Endometrial microvascular endothelial cells (primary cell): Measurements from ENCODE around the gene NTNG1. TPM values are rescaled to one million over a fixed set of nuclear protein-coding genes. Genes with fewer than 3 reads are reported as not detected.

Source experiments
- in situ Hi-C: cut with HindIII; loops from 2 replicates; pipeline ENCODE4 v1.10.0; 2017; ENCODE audit warnings: low sequenced_read_pairs, low pct_unique_long_range_greater_than_20kb; ENCODE audit errors: inconsistent ontology term
- total RNA-seq: library from RNA; depleted of rRNA; stranded (reverse); fragments of >200 nt; gene quantifications from one replicate; pipeline ENCODE4 v1.2.3, GENCODE V29; 2015; ENCODE audit errors: inconsistent ontology term

The NTNG1 gene
- total RNA-seq, 1 donor from 2014 or later, result not detected

DNA sequence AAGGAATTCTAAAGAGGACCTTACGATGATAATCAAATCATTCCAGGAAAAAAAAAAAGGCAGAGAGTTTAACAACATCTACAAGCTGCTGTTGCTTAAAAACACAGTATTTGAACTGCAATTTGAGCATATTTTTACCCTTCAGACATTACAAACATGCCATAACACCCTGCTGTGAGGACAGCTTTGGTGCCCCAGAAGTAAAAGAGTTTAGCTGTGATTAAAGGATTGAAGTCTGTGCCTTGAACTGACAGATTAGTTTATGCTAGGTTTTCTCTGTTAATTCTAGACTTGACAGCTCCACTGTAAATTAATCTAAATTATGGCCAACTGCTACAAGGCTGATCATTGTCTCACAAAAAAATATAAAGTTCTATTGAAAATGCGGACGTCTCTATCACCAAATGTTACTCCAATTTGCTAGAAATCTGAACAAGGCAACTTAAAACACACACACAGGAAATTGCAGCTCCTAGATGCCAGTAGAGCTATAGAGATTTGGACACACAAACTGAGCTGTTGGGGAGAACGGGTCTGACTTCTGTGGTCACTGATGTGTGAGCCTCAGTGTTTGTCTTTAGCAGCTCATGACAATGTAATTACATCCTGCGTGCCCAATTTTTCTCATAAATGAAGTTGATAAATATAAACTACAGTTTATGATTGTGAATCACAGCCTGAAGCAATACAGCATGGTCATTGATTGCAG is 217.9 kb downstream of the NTNG1 start:
- in situ Hi-C loops, result no loop called here

- in situ Hi-C loops, result no loop called here
Observed at GRCh38 chr1:107359472-107360241, 218.8 kb downstream of the NTNG1 start.

GRCh38 chr1:107362468-107363140 is 221.8 kb downstream of the NTNG1 start:
- in situ Hi-C loops, result no loop called here

DNA sequence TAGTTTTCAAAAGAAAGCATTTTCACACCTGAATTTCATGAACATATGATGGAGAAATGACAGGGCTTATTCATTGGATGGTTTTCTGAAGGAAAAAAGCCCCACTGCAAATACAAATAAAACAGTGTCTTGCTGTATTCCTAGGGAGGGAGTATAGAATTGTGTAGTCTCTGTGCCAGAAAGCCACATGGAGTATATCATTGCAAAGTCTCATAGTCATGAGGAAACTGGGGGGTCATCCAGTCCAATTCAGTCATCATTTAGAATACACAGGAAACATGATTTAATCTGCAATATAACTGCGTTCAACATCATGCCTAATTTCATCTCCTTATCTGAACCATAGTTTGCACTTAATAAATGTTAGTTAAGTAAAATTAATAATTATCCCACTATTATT is 222.3 kb downstream of the NTNG1 start:
- in situ Hi-C loops, result no loop called here

DNA sequence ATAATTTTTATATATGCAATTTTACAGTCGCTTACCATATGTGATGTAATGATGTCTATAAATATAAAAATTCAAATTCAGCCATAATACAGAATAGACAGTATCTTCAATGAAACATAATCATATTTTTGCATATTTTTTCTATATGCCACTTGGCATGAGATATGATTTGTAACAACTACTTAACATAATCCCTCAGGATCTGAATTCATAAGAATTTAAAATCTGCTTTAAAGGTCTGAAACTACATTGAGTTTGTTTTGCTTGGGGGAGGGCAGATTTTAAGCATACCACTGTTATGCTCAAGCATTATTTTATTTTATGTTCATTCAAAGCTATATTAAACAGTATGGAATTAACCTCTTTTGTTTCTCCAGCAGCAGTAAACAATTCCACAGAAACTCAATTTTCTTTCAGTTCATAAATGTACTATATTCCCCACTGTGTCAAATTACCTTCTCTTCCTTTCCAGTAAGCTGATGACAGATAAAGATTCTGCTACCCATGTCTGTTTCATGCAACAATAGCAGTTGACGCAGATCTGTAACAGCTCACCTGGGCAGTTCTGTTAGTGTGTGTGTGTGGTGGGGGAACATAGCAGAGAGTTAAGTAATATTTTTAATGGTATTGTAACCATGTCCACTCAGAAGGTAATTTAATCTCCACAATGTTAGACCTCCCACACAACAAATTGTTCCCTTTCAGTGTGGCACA is 224.8 kb downstream of the NTNG1 start:
- in situ Hi-C loops, result no loop called here

DNA sequence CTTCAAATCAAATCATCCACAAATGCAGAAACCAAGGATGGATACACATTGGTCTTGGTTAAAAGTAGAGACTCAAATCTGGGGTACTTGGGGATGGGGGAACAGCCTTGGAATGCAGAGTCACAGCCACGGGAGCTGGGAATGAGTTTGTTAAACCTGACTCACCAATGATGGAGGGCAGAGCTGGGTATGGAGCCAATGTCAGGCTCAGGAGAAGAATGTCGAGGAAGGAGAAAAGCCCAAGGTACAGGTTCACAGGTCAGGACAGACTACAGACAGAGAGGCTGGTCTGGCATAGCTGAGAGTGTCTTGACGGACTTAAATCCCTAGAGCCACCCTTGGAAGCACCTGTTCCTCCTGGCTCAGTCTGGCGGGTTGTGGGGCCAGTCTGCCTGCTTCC is 237.6 kb downstream of the NTNG1 start:
- in situ Hi-C loops, result no loop called here

- in situ Hi-C loops, result no loop called here
Observed at GRCh38 chr1:107378866-107379265, 238.0 kb downstream of the NTNG1 start.

- in situ Hi-C loops, result no loop called here
Observed at GRCh38 chr1:107379826-107380225, 239.0 kb downstream of the NTNG1 start.

DNA sequence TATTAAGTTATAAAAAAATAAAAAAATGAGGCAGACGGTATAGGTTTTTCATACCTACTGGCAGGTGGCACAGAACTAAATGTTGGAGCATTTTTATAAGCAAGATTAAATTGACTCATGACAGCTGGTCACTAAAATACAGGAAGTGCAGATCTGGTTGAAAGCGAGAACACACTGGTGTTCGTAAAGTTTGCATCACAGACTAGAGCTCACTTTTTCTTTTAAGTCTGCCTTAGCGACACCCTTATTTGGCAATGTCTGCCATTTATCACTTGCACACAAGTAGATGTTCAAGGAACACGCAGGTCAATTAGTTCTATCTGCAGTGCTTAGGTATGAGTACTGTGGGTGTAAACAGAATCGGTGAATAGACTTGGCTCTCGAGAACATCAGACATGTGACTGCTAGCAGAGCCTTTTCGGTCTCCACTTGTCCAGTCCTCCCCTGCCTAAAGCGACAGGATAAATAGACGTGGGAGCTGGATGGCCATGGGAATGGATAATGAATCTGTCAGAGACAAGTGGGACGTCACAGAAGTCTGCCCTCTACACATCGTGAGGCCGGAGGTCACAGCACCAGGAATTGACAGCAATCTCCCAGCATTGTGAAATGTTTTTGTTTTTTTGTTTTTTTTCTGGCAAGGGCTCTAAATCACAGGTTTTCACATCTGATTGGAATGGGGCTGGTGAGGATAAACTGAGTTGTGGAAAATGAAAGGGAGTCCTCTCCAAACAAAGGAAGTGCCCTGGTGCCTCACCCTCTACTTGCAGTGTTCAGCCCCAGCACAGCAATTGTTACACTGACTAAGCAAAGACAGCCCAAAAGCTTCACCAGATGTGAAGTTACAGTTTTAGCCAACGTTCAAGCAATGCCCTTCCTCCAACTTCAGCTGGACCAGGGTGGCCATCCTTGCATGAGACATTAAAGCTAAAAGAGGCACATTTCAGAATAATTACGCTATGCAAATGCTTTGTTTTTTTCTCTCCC is 248.9 kb downstream of the NTNG1 start:
- in situ Hi-C loops, result no loop called here

GRCh38 chr1:107394301-107394700 is 253.5 kb downstream of the NTNG1 start:
- in situ Hi-C loops, result no loop called here

- in situ Hi-C loops, result no loop called here
Observed at GRCh38 chr1:107401704-107402103, 260.9 kb downstream of the NTNG1 start.

GRCh38 chr1:107404756-107405155 is 263.9 kb downstream of the NTNG1 start:
- in situ Hi-C loops, result no loop called here

DNA sequence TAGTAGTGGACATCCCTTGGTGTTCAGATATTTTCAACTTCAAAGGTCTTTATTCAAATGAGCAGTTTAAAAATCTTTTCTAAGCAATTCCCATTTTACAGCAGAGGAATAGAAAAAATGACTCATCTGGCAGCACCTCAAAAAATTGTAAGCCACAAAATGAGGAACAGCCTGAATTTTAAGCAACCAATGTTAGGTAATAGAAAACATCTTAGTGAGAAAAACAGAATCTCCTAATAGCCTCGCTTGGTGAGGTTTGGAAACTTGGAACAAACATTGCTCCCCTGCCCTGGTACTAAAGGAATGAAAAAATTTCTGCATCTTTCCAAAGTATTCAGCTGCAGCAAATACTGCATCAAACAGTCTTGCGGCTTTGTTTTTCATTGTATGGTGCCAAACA is 264.4 kb downstream of the NTNG1 start:
- in situ Hi-C loops, result no loop called here

GRCh38 chr1:107407011-107407410 is 266.2 kb downstream of the NTNG1 start:
- in situ Hi-C loops, result no loop called here

GRCh38 chr1:107413546-107413945 is 272.7 kb downstream of the NTNG1 start:
- in situ Hi-C loops, result no loop called here

GRCh38 chr1:107413951-107414350 is 273.1 kb downstream of the NTNG1 start:
- in situ Hi-C loops, result no loop called here

- in situ Hi-C loops, result no loop called here
Observed at GRCh38 chr1:107414550-107414949, 273.7 kb downstream of the NTNG1 start.

GRCh38 chr1:107415241-107415640 is 274.4 kb downstream of the NTNG1 start:
- in situ Hi-C loops, result no loop called here
